GM12801 (cell line): ENCODE results near the gene GSE1.

Source experiments
- TF ChIP-seq, protein P1 (sequence below): IDR thresholded peaks from one replicate; pipeline ENCODE4 v1.5.1; 2011; ENCODE audit warnings: control low read depth; ENCODE audit not compliant: insufficient read length; ENCODE audit errors: extremely low read depth

Gene GSE1

DNA sequence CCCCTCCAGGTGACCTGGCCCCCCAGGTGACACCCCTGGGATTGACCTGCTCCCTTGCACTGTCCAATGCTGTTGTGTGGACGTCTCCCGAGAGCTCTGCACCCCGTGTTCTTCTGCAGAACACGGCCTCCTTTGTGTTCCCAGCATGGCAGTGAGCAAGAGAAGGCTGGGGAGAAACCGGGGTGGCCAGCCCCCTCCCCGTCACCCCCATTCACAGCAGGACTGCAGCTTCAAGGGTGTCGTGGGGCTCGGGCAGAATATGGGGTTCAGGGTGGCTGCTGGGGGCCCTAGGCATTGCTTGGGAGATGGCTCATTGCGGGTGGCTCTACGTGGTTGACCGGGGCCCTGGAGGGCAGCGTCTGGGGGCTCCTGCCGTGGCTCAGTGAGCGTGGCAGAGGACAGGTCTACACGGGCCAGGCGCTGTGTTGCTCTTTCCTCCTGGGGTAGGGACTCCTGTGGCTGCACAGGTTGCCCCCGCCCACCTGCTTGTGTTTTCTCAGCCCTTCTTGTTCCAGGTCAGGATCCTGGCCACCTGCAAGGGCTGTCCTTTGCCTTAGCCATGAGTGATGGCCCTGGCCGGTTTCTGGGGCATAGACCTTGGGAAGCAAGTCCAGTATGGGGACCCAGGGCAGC lies 12.5 kb downstream of the GSE1 start:
- TF ChIP-seq, protein P1, sequence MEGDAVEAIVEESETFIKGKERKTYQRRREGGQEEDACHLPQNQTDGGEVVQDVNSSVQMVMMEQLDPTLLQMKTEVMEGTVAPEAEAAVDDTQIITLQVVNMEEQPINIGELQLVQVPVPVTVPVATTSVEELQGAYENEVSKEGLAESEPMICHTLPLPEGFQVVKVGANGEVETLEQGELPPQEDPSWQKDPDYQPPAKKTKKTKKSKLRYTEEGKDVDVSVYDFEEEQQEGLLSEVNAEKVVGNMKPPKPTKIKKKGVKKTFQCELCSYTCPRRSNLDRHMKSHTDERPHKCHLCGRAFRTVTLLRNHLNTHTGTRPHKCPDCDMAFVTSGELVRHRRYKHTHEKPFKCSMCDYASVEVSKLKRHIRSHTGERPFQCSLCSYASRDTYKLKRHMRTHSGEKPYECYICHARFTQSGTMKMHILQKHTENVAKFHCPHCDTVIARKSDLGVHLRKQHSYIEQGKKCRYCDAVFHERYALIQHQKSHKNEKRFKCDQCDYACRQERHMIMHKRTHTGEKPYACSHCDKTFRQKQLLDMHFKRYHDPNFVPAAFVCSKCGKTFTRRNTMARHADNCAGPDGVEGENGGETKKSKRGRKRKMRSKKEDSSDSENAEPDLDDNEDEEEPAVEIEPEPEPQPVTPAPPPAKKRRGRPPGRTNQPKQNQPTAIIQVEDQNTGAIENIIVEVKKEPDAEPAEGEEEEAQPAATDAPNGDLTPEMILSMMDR = no peak

DNA sequence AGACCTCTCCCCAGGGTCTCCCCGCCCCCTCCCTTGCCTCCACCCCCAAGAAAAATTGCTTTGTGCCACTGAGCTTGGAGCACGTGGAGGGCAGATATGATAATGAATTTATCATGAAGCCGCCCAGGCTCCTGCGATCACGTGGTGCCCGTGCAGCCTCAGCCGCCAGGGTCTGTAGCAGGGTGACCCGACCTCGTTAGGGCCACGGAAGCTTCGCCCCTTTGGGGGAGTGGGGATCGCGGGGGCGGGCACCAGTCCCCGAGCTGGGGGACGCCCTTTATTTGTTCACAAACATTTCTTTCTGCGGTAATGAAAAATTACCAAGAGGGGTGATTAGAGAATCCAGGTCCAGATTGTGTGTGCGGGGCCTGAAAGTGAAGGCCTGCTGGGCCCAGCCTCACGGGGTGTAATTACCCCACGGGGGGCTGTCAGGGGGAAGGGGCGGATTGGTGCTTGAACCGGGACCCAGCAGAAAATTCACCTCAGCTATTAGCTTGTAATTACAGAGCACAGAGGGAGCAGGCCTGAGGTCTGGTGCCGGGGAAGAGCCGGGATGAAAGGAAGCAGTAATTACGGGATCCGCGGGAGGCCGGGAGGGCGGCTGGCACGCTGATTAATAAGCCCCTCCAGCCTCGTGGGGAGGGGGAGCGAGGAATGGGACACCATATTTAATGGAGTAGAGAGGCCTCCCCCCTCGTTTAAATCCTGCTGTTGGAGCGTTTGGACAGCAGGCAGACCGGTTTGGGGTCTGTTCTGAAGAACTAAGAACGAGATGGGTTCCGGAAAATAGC lies 13.3 kb downstream of the GSE1 start:
- TF ChIP-seq, protein P1 = no peak

DNA sequence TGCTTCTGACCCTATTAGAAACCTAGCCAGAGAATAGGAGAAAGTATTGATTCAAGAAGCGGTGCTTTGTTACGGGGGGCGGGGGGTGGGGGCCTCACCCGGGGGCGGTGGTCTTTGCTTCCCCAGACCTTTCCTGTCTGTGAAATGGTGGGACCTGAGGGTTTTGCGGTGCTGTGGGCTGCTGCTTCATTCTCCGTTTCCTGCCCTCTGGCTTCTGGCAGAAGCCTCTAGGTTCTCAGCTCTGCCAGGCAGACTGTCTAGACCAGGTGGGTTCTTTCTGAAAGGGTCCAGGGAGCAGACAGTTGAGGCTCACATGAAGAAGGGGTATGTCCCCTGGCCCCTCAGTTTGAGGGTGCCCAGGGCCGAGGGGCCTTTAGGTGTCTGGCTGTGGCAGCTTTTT lies 14.0 kb downstream of the GSE1 start:
- TF ChIP-seq, protein P1 = no peak

DNA sequence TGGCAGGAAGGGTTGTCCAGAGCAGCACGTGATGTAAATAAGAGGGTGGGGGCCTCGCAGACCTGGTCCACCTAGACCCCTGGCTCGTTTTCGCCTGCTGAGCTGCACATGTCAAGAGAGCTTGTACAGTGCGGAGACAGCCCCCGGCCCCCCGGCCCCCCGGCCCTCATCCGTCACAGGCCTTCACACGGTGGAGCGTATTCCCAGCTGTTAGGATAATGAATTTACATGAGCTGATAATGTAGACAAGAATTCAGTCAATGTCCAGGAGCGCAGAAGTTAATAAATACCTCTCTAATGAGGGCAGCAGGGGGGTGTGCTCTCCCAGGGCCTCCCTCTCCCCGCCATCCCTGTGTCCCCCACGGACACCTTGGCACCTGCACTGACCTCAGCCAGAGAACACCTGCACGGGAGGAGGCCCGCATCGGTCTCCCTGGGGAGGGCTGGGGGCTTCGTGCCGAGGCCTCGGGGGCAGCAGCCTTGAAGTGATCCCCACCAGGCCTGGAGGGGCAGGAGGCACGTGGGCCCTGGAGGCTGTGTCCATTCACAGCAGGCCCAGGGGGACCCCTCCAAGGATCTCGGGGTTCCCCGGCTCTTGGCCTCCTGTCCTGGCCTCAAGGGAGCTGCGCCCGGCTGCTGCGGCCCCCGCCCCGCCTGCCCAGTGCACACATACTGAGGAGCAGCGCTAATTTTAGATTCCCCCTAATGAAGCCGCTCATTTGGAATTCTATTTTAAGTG lies 14.6 kb downstream of the GSE1 start:
- TF ChIP-seq, protein P1 = no peak

DNA sequence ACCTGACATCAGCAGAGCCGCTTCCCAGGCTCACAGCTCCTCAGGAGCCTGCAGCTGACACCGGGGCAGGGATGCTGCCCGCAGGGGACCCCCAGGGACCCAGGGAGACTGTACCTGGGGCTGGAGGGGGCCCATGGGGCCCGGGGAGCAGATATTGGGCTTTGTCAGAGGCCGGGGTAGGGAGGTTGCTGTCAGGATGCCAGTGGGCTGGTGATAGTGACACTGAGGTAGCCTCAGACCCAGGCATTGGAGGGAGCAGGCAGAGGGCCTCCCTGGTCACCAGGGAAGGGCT lies 15.1 kb downstream of the GSE1 start:
- TF ChIP-seq, protein P1 = no peak

- TF ChIP-seq, protein P1 = no peak
These were observed 15.5 kb downstream of the GSE1 start for GRCh38 chr16:85628645-85629044.

DNA sequence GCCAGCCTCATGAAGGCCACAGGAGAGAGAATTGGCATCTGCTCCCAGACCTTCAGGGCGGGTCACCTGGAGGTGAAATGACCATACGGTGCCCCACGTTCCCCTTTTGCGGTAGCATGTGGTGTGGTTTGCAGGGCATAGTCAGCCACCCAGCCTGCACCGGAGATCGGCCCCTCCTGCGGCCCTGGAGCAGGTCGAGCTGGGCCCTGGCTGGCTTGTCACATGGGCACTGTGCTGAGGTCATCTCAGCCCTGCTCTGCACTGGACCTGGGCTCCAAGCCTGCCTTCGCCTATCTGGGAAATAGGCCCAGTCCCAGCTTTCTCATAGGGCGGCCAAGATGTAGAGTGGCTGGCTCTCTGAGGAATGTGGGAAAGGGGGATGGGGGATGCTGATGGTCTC lies 16.2 kb downstream of the GSE1 start:
- TF ChIP-seq, protein P1 = no peak
